ACC112 (cell line): ENCODE data around the gene PRRX2.

Experiments used
- H2AFZ ChIP-seq: fragments of 200-600 bp; sonication (generic); one replicate; pipeline ENCODE4 v1.6.0; 2017; ENCODE audit warnings: antibody characterized with exemption, low read length; ENCODE audit not compliant: unreplicated experiment
- H3K27ac ChIP-seq: fragments of 200-600 bp; sonication (generic); 2 replicates; pipeline ENCODE4 v1.5.1; 2014; ENCODE audit warnings: low read depth, mild to moderate bottlenecking, antibody characterized with exemption, low read length, moderate library complexity
- H3K27me3 ChIP-seq: fragments of 200-600 bp; sonication (generic); 2 replicates; pipeline ENCODE4 v1.6.1; 2014; ENCODE audit warnings: mild to moderate bottlenecking, antibody characterized with exemption, low read length, moderate library complexity, mixed read lengths; ENCODE audit not compliant: insufficient read depth
- H3K36me3 ChIP-seq: fragments of 200-600 bp; sonication (generic); 2 replicates; pipeline ENCODE4 v1.6.1; 2016; ENCODE audit warnings: mild to moderate bottlenecking, antibody characterized with exemption, low read length, moderate library complexity, mixed read lengths; ENCODE audit not compliant: insufficient read depth
- H3K4me1 ChIP-seq: fragments of 200-600 bp; sonication (generic); one replicate; pipeline ENCODE4 v1.6.1; 2016; ENCODE audit warnings: low read length, mixed read lengths; ENCODE audit not compliant: insufficient read depth, unreplicated experiment, control insufficient read depth
- H3K4me3 ChIP-seq: fragments of 200-600 bp; sonication (generic); 2 replicates; pipeline ENCODE4 v1.5.1; 2014; ENCODE audit warnings: mild to moderate bottlenecking, low read depth, low read length
- H3K79me2 ChIP-seq: fragments of 200-600 bp; sonication (generic); one replicate; pipeline ENCODE4 v1.6.0; 2016; ENCODE audit warnings: low read length; ENCODE audit not compliant: control insufficient read depth, unreplicated experiment, insufficient read depth

The PRRX2 gene

GRCh38 chr9:129627556-129628440 is 37.6 kb upstream of the PRRX2 start:
- Histone ChIP-seq H3K4me3 (peak overlapping the region; percentile 86), H3K27me3 (no peaks in the 10 kb centered on the region), H3K27ac (peak overlapping the region; percentile 79), H3K36me3 (0 out of 2 replicates have a peak, but pooled peaks cover 2% of the 10 kb centered on the region), H2AFZ (no peak overlapping the region), H3K79me2 (peaks cover 68% of the 10 kb centered on the region), H3K4me1 (peaks cover 52% of the 10 kb centered on the region)

GRCh38 chr9:129628709-129629108 is 36.7 kb upstream of the PRRX2 start:
- H2AFZ ChIP-seq, result no peak overlapping the region
- H3K27ac ChIP-seq, result no peak overlapping the region
- peak overlapping the region; percentile 86 for H3K4me3 ChIP-seq
- no peaks in the 10 kb centered on the region for H3K27me3 ChIP-seq
- H3K4me1 ChIP-seq, result peaks cover 47% of the 10 kb centered on the region
- peaks cover 9% of the 10 kb centered on the region; the same call in 1 of the 2 replicates for H3K36me3 ChIP-seq
- H3K79me2 ChIP-seq, result peaks cover 77% of the 10 kb centered on the region

GRCh38 chr9:129629251-129629820 is 36.1 kb upstream of the PRRX2 start:
- H3K27ac ChIP-seq, result no peak overlapping the region
- peaks cover 14% of the 10 kb centered on the region; the same call in 1 of the 2 replicates for H3K36me3 ChIP-seq
- peaks cover 47% of the 10 kb centered on the region for H3K4me1 ChIP-seq
- no peak overlapping the region for H2AFZ ChIP-seq
- H3K79me2 ChIP-seq, result peaks cover 83% of the 10 kb centered on the region
- no peaks in the 10 kb centered on the region for H3K27me3 ChIP-seq
- H3K4me3 ChIP-seq, result no peak overlapping the region; the same call in 1 of the 2 replicates

GRCh38 chr9:129630967-129631673 is 34.3 kb upstream of the PRRX2 start:
- Histone ChIP-seq H3K4me3 (no peak overlapping the region), H3K27me3 (no peaks in the 10 kb centered on the region), H3K36me3 (peaks cover 25% of the 10 kb centered on the region; the same call in 1 of the 2 replicates), H3K27ac (no peak overlapping the region), H3K79me2 (peaks cover 92% of the 10 kb centered on the region), H3K4me1 (peaks cover 47% of the 10 kb centered on the region), H2AFZ (no peak overlapping the region)

GRCh38 chr9:129631674-129632129 is 33.7 kb upstream of the PRRX2 start:
- Histone ChIP-seq H3K4me1 (peaks cover 47% of the 10 kb centered on the region), H3K27ac (no peak overlapping the region), H3K27me3 (no peaks in the 10 kb centered on the region), H2AFZ (no peak overlapping the region), H3K36me3 (peaks cover 25% of the 10 kb centered on the region), H3K79me2 (peaks cover 86% of the 10 kb centered on the region), H3K4me3 (0 out of 2 replicates have a peak overlapping the region, but pooled peaks have one; percentile 13)

- H3K36me3 ChIP-seq, result peaks cover 28% of the 10 kb centered on the region
- H3K79me2 ChIP-seq, result peaks cover 79% of the 10 kb centered on the region
- no peak overlapping the region for H2AFZ ChIP-seq
- no peaks in the 10 kb centered on the region for H3K27me3 ChIP-seq
- no peak overlapping the region for H3K27ac ChIP-seq
- peaks cover 43% of the 10 kb centered on the region for H3K4me1 ChIP-seq
- H3K4me3 ChIP-seq, result no peak overlapping the region
Measured at GRCh38 chr9:129632460-129632859, 33.0 kb upstream of the PRRX2 start.

GRCh38 chr9:129633207-129633606 is 32.2 kb upstream of the PRRX2 start:
- Histone ChIP-seq H3K79me2 (peaks cover 71% of the 10 kb centered on the region), H3K4me1 (peaks cover 35% of the 10 kb centered on the region), H3K36me3 (peaks cover 32% of the 10 kb centered on the region)

GRCh38 chr9:129633848-129634247 is 31.6 kb upstream of the PRRX2 start:
- H3K27me3 ChIP-seq, result no peaks in the 10 kb centered on the region
- no peak overlapping the region for H2AFZ ChIP-seq
- no peak overlapping the region for H3K27ac ChIP-seq
- H3K79me2 ChIP-seq, result peaks cover 68% of the 10 kb centered on the region
- H3K4me1 ChIP-seq, result peaks cover 29% of the 10 kb centered on the region
- H3K4me3 ChIP-seq, result no peak overlapping the region
- H3K36me3 ChIP-seq, result peaks cover 32% of the 10 kb centered on the region

More at GRCh38 chr9:129633207-129633606, 32.2 kb upstream of the PRRX2 start:
- no peak overlapping the region for H2AFZ ChIP-seq
- H3K27ac ChIP-seq, result no peak overlapping the region
- no peak overlapping the region for H3K4me3 ChIP-seq
- H3K27me3 ChIP-seq, result no peaks in the 10 kb centered on the region

GRCh38 chr9:129635099-129636065 is 30.1 kb upstream of the PRRX2 start:
- H3K27ac ChIP-seq, result no peak overlapping the region
- H3K36me3 ChIP-seq, result peaks cover 32% of the 10 kb centered on the region
- no peaks in the 10 kb centered on the region for H3K27me3 ChIP-seq
- H3K79me2 ChIP-seq, result peaks cover 68% of the 10 kb centered on the region
- H3K4me3 ChIP-seq, result no peak overlapping the region
- H2AFZ ChIP-seq, result no peak overlapping the region
- H3K4me1 ChIP-seq, result peaks cover 34% of the 10 kb centered on the region
